Measurements from ENCODE around the gene SLC51A. TPM values are rescaled to one million over a fixed set of nuclear protein-coding genes. Genes with fewer than 3 reads are reported as not detected.

The SLC51A gene
- total RNA-seq, 1 experiment from 2014 or later: 6.9 TPM

- H3K4me1 Mint-ChIP-seq: peaks cover 7% of the 10 kb centered on the region
- H3K9me3 Mint-ChIP-seq: no peaks in the 10 kb centered on the region
- DNase-seq (ENCODE audit: low spot score) (no peak), ATAC-seq (no peak)
- no peaks in the 10 kb centered on the region for H3K36me3 Mint-ChIP-seq
- POLR2A ChIA-PET: no interaction called here
- no peak for TF ChIP-seq NFE2L1 (CRISPR knock-in tag; IDR thresholded peaks at IDR 0.05)
- TF ChIP-seq NR2C2 (CRISPR knock-in tag; IDR thresholded peaks at IDR 0.05): no peak
- no peak for TF ChIP-seq PRRX2 (CRISPR knock-in tag; IDR thresholded peaks at IDR 0.05)
- TF ChIP-seq, protein P1, sequence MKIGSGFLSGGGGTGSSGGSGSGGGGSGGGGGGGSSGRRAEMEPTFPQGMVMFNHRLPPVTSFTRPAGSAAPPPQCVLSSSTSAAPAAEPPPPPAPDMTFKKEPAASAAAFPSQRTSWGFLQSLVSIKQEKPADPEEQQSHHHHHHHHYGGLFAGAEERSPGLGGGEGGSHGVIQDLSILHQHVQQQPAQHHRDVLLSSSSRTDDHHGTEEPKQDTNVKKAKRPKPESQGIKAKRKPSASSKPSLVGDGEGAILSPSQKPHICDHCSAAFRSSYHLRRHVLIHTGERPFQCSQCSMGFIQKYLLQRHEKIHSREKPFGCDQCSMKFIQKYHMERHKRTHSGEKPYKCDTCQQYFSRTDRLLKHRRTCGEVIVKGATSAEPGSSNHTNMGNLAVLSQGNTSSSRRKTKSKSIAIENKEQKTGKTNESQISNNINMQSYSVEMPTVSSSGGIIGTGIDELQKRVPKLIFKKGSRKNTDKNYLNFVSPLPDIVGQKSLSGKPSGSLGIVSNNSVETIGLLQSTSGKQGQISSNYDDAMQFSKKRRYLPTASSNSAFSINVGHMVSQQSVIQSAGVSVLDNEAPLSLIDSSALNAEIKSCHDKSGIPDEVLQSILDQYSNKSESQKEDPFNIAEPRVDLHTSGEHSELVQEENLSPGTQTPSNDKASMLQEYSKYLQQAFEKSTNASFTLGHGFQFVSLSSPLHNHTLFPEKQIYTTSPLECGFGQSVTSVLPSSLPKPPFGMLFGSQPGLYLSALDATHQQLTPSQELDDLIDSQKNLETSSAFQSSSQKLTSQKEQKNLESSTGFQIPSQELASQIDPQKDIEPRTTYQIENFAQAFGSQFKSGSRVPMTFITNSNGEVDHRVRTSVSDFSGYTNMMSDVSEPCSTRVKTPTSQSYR (CRISPR knock-in tag; IDR thresholded peaks at IDR 0.05): no peak
- TF ChIP-seq CREM (CRISPR knock-in tag; IDR thresholded peaks at IDR 0.05): no peak
- no peaks in the 10 kb centered on the region for H3K27me3 Mint-ChIP-seq (ENCODE audit: low read depth)
- no peak overlapping the region for H3K4me3 Mint-ChIP-seq
- H3K27ac Mint-ChIP-seq: no peak overlapping the region
- CTCF ChIA-PET: interaction anchor here (0.6 to 1.2 kb wide), 3 partner anchors 15 to 173 kb away, joined by 3 read pairs; no protein-coding TSS in a partner anchor
Measured at GRCh38 chr3:196194542-196194915, 21.8 kb upstream of the SLC51A start.

- H3K27ac Mint-ChIP-seq: no peak overlapping the region
- no peak overlapping the region for H3K4me3 Mint-ChIP-seq
- peaks cover 7% of the 10 kb centered on the region for H3K4me1 Mint-ChIP-seq
- H3K27me3 Mint-ChIP-seq (ENCODE audit: low read depth): no peaks in the 10 kb centered on the region
- ATAC-seq: no peak
- DNase-seq (ENCODE audit: low spot score): no peak
- POLR2A ChIA-PET: no interaction called here
- CTCF ChIA-PET: interaction anchor here (0.6 to 4.0 kb wide), 9 partner anchors 9 to 174 kb away, joined by 3 to 58 read pairs (median 4); no protein-coding TSS in a partner anchor
- H3K9me3 Mint-ChIP-seq: no peaks in the 10 kb centered on the region
- no peaks in the 10 kb centered on the region for H3K36me3 Mint-ChIP-seq
- TF ChIP-seq STAT6 (CRISPR knock-in tag; conservative IDR thresholded peaks at IDR 0.05; ENCODE audit: low read depth) (no peak), GRHL2 (CRISPR knock-in tag; IDR thresholded peaks at IDR 0.05; ENCODE audit: insufficient replicate concordance, severe bottlenecking) (no peak), RORB (CRISPR knock-in tag; IDR thresholded peaks at IDR 0.05) (no peak), RELA (CRISPR knock-in tag; IDR thresholded peaks at IDR 0.05; ENCODE audit: borderline replicate concordance) (no peak), ETV6 (CRISPR knock-in tag; IDR thresholded peaks at IDR 0.05) (no peak), TP53 (CRISPR knock-in tag; IDR thresholded peaks at IDR 0.05) (no peak), CTCF (IDR thresholded peaks at IDR 0.05) (no peak)
- TF ChIP-seq, protein P2, sequence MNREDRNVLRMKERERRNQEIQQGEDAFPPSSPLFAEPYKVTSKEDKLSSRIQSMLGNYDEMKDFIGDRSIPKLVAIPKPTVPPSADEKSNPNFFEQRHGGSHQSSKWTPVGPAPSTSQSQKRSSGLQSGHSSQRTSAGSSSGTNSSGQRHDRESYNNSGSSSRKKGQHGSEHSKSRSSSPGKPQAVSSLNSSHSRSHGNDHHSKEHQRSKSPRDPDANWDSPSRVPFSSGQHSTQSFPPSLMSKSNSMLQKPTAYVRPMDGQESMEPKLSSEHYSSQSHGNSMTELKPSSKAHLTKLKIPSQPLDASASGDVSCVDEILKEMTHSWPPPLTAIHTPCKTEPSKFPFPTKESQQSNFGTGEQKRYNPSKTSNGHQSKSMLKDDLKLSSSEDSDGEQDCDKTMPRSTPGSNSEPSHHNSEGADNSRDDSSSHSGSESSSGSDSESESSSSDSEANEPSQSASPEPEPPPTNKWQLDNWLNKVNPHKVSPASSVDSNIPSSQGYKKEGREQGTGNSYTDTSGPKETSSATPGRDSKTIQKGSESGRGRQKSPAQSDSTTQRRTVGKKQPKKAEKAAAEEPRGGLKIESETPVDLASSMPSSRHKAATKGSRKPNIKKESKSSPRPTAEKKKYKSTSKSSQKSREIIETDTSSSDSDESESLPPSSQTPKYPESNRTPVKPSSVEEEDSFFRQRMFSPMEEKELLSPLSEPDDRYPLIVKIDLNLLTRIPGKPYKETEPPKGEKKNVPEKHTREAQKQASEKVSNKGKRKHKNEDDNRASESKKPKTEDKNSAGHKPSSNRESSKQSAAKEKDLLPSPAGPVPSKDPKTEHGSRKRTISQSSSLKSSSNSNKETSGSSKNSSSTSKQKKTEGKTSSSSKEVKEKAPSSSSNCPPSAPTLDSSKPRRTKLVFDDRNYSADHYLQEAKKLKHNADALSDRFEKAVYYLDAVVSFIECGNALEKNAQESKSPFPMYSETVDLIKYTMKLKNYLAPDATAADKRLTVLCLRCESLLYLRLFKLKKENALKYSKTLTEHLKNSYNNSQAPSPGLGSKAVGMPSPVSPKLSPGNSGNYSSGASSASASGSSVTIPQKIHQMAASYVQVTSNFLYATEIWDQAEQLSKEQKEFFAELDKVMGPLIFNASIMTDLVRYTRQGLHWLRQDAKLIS (CRISPR knock-in tag; IDR thresholded peaks at IDR 0.05; ENCODE audit: borderline replicate concordance): no peak
- TF ChIP-seq, protein P3, sequence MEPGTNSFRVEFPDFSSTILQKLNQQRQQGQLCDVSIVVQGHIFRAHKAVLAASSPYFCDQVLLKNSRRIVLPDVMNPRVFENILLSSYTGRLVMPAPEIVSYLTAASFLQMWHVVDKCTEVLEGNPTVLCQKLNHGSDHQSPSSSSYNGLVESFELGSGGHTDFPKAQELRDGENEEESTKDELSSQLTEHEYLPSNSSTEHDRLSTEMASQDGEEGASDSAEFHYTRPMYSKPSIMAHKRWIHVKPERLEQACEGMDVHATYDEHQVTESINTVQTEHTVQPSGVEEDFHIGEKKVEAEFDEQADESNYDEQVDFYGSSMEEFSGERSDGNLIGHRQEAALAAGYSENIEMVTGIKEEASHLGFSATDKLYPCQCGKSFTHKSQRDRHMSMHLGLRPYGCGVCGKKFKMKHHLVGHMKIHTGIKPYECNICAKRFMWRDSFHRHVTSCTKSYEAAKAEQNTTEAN (CRISPR knock-in tag; IDR thresholded peaks at IDR 0.05): no peak
- TF ChIP-seq, protein P4, sequence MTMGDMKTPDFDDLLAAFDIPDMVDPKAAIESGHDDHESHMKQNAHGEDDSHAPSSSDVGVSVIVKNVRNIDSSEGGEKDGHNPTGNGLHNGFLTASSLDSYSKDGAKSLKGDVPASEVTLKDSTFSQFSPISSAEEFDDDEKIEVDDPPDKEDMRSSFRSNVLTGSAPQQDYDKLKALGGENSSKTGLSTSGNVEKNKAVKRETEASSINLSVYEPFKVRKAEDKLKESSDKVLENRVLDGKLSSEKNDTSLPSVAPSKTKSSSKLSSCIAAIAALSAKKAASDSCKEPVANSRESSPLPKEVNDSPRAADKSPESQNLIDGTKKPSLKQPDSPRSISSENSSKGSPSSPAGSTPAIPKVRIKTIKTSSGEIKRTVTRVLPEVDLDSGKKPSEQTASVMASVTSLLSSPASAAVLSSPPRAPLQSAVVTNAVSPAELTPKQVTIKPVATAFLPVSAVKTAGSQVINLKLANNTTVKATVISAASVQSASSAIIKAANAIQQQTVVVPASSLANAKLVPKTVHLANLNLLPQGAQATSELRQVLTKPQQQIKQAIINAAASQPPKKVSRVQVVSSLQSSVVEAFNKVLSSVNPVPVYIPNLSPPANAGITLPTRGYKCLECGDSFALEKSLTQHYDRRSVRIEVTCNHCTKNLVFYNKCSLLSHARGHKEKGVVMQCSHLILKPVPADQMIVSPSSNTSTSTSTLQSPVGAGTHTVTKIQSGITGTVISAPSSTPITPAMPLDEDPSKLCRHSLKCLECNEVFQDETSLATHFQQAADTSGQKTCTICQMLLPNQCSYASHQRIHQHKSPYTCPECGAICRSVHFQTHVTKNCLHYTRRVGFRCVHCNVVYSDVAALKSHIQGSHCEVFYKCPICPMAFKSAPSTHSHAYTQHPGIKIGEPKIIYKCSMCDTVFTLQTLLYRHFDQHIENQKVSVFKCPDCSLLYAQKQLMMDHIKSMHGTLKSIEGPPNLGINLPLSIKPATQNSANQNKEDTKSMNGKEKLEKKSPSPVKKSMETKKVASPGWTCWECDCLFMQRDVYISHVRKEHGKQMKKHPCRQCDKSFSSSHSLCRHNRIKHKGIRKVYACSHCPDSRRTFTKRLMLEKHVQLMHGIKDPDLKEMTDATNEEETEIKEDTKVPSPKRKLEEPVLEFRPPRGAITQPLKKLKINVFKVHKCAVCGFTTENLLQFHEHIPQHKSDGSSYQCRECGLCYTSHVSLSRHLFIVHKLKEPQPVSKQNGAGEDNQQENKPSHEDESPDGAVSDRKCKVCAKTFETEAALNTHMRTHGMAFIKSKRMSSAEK (CRISPR knock-in tag; IDR thresholded peaks at IDR 0.05; ENCODE audit: borderline replicate concordance): no peak
- TF ChIP-seq, protein P5, sequence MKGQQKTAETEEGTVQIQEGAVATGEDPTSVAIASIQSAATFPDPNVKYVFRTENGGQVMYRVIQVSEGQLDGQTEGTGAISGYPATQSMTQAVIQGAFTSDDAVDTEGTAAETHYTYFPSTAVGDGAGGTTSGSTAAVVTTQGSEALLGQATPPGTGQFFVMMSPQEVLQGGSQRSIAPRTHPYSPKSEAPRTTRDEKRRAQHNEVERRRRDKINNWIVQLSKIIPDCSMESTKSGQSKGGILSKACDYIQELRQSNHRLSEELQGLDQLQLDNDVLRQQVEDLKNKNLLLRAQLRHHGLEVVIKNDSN (CRISPR knock-in tag; IDR thresholded peaks at IDR 0.05): no peak
Measured at GRCh38 chr3:196195664-196196265, 20.6 kb upstream of the SLC51A start.
